ENCODE measurements around the gene MGA.
A peak's percentile ranks its signal among the peaks of the same experiment; 100 is the strongest.

MGA gene

DNA sequence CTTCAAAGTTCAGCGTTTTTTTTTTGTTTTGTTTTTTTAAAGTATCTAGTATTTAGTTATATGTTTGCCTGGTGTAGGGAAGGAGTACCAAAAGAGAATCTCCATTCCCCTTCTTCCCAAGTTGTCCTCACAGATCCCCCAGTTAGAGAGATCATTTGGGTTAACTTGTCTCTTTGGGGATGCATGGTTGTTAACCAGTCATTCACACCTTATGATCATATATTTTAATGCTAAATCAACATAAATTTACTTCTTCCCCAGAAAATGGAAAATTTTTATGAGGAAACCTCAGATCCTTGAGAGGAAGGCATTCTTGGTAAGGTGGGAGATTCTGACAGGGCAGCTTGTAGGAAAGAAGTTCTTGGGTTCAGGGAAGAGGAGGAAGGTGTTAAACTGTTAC is 1.5 kb upstream of the MGA start:
- no peak for DNase-seq (ENCODE audit: low spot score)
- no peak for FAIRE-seq

DNA sequence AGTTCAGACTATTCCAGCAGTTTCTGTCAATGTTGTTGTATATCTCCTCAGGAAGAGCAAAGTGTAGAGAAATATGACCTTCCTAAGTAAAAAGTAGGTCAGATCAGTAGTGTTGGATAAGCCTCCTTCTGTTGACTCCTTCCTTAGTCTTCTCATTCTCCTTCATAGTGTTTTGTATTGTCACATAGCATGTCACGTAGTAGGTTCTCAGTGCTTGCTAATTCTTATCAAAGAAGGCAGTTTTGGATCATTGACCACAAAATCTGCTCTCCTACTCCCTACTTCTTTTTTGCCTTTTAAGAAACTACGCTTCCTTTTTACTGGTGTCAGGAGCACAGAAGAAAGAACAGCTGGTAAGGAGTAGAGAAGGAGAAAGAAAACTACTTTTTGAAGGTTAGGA is 1.0 kb upstream of the MGA start:
- no peak for DNase-seq (ENCODE audit: low spot score)
- no peak for FAIRE-seq

DNA sequence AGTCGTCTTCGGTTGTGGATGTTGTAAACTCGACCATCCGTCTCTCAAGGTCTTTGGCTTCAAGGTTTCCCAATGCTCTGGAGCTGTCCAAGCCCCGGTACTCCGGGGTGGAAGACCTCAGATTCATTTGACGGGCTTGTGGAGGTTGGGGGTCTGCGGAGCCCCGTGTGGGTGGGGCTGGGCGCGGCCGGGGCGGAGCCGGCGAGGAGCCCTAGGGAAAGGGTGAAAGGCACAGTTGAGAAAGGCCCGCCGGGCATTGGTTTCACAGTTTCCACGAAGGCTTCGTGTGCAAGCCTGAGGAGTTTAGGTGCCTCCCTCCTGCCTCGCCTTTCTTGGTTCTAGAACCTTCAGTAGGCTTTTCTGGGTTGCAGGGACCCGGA is 360 bp upstream of the MGA start:
- FAIRE-seq, result no peak
- no peak for DNase-seq (ENCODE audit: low spot score)

DNA sequence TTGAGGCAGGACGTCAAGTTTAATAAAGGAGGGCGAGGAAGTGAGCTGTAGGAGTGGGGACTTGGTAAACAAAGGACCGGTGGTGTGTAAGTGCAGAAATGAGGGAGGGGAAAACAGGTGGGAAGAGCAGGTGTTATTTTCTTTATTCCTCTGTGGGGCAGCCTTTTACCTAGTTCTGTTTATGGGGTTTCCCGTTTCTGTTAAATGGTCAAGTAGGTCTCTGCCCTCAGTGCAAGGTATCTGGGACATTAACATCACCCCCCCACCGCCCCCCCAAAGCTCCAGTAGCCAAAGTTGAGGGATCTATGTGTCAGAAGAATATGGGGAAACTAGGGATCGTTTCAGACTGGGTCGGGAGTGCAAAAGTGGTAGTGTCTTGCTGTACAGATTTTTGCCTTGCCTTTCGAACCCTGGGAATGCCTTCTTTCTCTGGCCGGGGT is 893 bp downstream of the MGA start:
- peak; percentile 8 for DNase-seq (ENCODE audit: low spot score)
- FAIRE-seq, result no peak

DNA sequence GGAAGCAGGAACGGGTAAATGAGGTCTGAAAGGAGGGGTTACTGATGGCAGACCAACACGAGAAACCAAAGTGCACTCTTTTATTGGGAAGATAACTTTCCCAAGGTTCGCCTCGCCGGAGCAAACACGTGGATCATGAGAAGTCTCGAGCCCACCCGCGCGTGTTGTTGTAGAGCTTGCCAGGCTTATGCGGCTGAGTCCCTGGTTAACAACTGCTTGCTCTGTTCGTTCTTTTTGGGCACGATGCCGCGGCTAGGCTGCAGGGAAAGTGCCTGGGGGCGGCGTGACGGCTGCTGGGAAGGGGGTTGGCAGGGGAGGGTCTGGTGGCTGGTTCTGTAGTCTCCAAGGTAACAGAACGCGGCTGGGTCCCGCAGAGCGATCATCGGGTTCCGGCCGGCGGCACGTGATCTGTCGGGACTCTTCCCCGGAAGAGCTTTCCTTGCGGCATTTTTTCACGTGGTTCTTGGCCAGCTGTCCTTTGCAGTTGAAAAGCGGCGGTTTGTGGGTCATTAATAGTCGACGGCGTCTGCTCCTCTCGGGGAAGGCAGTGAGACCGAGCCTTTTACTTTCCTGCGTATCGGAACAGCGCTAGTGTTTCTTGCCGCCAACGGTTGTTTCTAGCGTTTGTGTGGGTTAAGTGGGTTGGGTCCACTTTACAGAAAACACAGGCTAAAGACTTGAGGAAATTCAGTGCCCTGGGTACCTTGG is 1.5 kb downstream of the MGA start:
- FAIRE-seq (no peak), DNase-seq (ENCODE audit: low spot score) (peak; percentile 36)

DNA sequence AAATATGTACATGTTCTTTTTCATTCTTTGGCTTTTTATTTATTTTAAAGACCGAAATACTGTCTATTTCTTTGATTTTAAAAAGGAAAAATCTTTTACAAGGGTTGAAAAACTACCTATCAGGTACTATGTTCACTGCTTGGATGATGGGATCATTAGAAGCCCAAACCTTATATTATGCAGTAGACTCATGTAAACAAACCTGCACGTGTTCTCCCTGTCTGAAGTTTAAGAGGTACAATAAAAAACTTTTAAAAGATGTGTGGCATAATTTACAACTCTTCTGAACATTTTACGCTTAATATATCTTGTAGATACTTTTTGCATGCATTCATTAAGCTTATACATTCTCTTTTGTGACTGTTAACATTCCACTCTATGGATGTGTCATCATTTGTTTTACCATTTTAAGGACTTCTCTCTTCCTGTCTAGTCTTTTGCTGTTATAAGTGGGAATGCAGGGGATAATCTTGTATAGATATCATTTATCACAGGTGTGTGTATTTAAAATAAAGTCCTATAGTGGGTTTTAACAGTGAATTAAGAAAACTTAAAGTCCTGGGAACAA is 6.2 kb downstream of the MGA start:
- no peak for DNase-seq (ENCODE audit: low spot score)
- FAIRE-seq, result no peak

DNA sequence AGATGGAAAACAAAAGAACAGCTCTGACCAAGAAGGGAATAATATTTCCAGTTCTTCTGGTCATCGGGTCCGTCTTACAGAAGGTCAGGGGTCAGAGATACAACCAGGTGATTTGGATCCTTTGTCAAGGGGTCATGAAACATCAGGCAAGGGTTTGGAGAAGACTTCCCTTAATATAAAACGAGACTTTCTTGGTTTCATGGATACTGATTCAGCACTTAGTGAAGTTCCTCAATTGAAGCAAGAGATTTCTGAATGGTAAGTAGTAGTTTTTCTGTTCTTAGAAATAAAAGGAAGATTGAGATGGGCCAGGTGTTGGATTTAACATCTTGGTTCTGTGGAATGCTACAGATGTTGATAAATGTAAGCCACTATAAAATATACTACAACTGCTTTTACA is 9.5 kb downstream of the MGA start:
- FAIRE-seq (no peak), DNase-seq (ENCODE audit: low spot score) (no peak)

DNA sequence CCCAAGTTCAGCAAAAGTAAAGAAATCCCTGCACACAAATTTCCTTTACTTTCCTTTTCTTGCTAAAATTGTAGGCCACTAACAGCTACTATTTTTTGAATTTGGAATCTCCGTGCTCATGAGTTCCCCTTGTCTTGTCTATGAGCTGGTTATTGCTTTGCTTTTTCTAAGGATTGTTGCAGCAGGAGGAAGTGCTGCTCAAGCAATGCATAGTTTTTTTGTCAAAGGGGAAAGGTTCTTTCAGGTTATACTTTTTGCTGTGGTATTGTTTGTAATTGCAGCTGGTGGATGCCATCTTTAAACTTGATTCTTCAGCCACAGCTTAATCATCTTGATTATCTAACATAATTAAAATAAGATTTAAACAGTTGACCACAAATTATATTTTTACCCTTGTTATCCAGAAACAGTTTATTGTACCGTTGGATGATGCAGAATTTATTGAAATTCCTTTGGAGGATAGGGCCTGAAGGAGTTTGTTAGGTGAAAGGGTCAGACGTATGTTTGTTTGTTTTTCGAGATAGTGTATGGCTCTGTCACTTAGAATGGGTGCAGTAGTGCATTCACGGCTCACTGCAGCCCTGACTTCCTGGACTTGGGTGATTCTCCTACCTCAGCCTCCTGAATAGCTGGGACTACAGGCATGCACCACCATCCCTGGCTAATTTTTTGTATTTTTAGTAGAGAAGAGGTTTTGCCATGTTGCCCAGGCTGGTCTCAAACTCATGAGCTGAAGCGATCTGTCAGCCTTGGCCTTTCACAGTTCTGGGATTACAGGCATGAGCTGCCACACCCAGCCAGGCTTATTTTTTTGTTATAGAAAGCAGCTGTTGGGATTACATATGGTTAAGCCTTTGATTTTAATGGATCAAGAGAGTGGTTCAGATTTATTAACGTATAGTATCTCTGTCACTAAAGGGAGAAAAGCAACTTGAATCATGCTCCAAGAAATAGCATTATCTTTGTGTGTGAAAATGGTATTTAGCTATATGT is 11.7 kb downstream of the MGA start:
- DNase-seq (ENCODE audit: low spot score) (no peak), FAIRE-seq (no peak)

DNA sequence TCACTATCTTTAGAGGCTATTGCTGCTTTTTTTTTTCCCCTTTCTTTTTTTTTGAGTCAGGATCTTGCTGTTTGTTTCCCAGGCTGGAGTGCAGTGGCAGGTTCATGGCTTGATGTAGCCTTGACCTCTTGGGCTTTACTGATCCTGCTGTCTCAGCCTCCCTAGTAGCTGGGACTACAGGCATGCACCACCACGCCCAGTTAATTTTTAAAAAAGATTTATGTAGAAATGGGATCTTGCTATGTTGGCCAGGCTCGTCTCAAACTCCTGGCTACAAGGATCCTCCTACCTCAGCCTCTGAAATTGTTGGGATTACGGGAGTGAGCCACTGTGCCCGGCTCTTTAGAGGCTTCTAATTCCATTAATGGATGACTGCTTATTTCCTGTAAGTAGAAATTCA is 15.1 kb downstream of the MGA start:
- FAIRE-seq, result no peak
- no peak for DNase-seq (ENCODE audit: low spot score)

DNA sequence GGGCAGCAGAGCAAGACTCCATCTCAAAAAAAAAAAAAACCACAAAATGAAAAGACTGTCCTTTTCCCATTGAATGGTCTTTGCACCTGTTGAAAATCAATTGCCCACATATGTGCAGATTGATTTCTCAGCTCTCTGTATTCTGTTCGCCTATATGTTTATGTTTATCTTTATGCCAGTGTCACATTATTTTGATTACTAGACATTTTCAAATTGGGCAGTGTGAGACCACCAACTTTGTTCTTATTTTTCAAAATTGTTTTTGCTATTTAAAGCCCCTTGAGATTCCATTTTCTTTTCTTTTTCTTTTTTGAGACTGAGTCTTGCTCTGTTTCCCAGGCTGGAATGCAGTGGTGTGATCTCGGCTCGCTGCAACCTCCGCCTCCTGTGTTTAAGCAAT is 18.5 kb downstream of the MGA start:
- FAIRE-seq (no peak), DNase-seq (ENCODE audit: low spot score) (no peak)

DNA sequence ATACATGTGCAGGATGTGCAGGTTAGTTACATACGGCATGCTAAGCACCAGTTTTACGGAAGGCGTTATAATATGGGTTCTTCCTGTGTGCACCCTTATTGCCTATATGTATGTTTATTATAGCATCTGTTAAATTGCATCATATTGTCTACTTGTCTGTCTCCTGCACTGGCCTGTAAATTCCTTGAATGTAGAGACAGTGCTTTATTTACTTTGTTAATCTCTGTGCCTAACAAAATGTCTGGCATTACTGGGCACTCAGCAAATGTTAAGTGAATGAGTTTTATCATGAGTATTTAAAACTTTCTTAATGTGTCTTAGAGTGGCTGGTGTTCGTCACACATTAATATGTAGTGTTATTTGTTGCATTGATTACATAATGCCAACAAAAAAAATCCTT is 23.8 kb downstream of the MGA start:
- FAIRE-seq (no peak), DNase-seq (ENCODE audit: low spot score) (no peak)

DNA sequence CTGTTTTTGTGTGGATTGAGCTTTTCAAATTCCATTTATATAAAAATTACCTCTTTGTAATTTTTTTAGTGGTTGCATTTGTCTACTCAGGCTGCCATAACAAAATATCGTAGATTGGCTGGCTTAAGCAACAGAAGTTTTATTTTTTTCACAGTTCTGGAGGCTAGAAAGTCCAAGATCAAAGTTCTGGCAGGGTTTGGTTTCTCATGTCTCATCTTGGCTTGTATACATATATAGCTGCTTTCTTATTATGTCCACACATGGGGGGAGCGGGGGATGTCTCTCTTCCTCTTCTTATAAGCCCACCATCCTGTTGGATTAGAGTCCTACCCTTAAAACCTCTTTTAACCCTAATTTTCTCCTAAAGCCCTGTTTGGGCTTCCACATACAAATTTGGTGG is 28.5 kb downstream of the MGA start:
- DNase-seq (ENCODE audit: low spot score) (no peak), FAIRE-seq (no peak)

DNA sequence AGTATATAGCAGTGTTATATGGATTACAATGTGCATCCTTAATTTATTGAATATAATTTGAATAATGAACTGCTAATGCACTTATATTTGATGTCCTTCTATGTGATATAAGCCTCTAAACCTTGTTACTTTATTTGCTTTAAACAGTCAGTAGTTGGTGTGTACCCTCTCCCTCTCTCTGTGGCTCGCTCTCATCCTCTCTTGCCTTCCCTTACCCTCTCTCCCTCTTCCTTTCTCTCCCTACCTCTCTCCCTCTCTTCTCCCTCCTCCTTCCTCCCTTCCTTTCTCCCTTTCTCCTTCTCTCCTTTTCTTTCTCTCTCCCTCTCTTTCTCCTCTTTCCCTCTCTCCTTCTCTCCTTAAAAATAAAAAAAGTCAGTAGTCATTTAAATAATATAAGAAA is 28.9 kb downstream of the MGA start:
- DNase-seq (ENCODE audit: low spot score) (no peak), FAIRE-seq (no peak)

DNA sequence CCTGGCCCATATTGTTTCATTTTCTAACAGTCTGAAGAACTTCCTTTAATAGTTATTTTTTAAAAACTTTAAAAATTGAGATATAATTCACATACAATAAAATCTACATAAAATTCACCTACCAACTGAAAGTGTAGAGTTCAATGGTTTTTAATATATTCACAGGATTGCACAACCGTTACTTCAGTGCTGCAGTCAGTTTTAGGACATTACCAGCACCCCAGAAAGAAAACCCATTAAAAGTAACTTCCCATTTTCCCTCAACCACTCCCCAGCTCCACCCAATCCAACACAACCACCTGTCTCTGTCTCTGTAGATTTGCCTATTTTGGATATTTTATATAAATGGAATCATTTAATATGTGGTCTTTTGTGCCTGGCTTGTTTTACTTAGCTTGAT is 29.6 kb downstream of the MGA start:
- FAIRE-seq, result no peak

DNA sequence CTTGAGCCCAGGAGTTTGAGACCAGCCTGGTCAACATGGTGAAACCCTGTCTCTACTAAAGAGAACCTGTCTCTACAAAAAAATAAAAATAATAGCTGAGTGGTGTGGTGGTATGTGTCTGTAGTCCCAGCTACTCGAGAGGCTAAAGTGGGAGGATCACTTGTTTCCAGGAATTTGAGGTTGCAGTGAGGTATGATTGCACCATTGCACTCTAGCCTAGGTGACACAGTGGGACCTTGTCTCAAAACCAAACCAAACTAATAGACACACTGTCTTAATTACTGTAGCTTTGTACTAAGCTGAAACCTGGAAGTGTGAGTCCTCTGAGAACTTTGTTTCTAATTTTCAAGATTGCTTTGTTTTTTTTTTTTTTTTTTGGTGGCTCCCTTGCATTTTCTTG is 30.4 kb downstream of the MGA start:
- DNase-seq (ENCODE audit: low spot score), result no peak
- FAIRE-seq, result no peak

More for the DNA sequence above, 29.6 kb downstream of the MGA start:
- DNase-seq (ENCODE audit: low spot score), result no peak

DNA sequence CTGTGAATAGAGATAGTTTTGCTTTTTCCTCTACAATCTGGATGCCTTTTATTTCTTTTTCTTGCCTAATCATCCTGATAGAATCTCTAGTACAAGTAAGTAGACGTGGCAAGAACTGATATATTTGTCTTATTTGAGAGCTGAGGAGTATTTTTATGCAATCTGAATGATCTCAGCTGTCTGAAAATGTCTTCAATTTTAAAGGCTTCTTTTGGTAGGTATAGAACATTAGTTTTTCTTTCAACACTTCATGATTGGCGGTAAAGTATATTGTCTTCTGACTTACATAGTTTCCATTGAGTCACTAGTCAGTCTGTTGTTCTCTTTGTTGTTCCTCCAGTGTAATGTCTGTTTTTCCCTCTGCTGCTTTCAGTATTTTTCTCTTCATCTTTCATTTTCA is 31.3 kb downstream of the MGA start:
- DNase-seq (ENCODE audit: low spot score) (no peak), FAIRE-seq (no peak)

DNA sequence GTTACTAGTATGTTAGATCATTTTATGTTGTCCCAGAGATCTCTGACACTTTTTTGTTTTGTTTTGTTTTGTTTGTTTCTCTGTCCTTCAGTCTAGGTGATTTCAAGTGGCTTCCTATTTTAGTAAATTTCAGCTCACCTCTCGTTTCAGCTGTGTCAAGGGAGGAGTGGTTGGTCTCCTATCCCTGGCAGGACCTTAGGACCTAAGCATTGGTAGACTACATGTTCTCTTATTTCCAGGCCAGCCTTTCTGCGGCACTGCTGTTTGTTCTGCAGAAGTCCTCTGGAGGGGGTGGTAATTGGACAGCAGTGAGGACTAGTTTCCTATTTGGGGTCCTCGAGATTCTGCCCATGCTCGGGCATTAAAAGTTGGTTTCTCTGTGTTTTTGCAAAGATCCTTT is 31.8 kb downstream of the MGA start:
- no peak for DNase-seq (ENCODE audit: low spot score)
- FAIRE-seq, result no peak

DNA sequence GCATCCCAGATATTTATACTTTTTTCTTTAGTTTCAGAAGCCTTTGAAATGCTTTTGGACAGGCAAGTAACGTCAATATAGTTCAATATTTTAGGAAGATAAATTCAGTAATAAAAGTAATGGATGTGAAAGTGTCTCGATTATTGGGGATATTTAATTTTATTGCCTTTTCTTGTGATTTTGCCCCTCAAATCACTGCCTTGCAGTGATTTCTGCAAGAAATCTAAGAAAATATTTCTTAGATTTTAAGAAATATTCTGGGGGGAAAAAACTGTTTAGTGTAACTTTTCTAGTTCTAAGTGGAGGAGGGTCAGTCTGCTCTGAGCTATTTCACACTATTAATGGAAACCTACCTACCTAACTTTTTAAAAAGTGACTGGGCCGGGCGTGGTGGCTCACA is 33.6 kb downstream of the MGA start:
- DNase-seq (ENCODE audit: low spot score) (no peak), FAIRE-seq (no peak)

DNA sequence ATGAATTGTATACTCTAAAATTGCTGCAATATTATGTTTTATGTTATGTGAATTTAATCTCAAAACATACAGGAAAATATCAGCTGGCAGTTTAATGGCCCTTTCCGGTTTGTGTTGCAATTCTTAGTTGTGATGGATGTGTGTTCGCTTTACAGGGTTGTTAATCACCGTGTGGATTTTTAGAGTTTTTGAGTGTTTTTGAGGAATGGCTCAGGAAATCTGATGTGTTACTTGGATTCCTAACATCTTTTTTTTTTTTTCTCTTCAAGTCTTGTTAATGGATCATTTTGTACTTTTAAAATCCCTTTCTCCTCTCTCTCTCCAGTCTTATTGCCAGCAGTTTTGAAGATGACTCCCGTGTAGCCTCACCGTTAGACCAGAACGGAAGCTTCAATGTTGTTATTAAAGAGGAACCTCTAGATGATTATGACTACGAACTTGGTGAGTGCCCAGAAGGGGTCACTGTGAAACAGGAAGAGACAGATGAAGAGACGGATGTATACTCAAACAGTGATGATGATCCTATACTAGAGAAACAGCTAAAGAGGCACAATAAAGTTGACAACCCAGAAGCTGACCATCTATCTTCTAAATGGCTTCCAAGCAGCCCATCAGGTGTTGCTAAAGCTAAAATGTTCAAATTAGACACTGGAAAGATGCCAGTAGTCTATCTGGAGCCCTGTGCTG is 35.7 kb downstream of the MGA start:
- FAIRE-seq, result no peak
- DNase-seq (ENCODE audit: low spot score), result peak; percentile 5

DNA sequence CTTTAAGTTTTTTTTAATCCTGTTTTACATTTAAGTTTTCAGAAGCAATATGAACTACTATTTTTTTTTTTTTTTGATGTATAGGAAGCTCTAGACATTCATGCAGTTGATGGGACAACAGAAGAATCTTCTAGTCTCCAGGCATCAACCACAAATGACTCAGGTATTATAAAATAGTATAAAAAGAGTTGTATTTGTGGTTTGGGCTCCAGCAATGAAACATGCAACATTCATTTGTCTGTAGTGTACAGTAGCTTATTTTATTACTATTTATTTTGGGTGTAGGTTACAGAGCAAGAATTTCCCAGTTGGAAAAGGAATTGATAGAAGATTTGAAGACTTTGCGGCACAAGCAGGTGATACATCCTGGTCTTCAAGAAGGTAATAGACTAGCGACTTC is 38.6 kb downstream of the MGA start:
- FAIRE-seq (no peak), DNase-seq (ENCODE audit: low spot score) (peak; percentile 23)

DNA sequence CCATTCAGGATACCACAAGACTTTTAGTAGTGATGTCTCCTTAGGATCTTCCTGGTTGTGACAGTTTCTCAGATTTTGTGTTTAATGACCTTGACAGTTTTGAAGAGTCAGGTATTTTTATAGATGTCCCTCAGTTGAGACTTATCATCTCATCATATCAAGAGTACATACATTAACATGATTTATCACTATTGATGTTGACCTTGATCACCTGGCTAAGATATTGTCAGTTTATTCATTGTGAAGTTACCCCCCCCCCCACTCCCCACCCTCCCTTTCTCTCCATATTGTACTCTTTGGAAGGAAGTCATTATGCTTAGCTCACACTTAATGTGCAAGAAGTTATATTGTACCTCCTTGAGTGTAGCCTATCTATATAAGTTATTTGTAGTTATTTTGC is 42.9 kb downstream of the MGA start:
- no peak for FAIRE-seq
- no peak for DNase-seq (ENCODE audit: low spot score)

DNA sequence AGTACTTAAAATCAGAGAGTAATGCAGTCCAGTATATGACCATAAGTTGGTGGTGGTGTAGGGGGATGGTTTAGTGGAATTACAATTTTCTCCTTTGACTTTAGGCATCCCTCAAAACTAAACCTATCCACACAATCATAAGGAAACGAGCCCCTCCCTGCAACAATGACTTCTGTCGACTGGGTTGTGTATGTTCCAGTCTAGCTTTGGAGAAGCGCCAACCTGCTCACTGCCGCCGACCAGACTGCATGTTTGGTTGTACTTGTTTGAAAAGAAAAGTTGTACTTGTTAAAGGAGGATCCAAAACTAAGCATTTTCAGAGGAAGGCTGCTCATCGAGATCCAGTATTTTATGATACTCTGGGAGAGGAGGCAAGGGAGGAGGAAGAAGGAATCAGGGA is 52.8 kb downstream of the MGA start:
- no peak for DNase-seq (ENCODE audit: low spot score)
- FAIRE-seq, result no peak
